Endothelial cell of umbilical vein (primary cell): ENCODE data around the gene CLEC11A. TPM values are rescaled to one million over a fixed set of nuclear protein-coding genes. Genes with fewer than 3 reads are reported as not detected.

ENCODE experiments used
- BruUV-seq: library from RNA; stranded (reverse); fragments of 400-500 nt; replicated peaks from 2 replicates; lab custom pipeline; 2021; lab: Mats Ljungman, UMichigan
- CTCF ChIA-PET: fragments of 300-600, 350-600 bp; sonication (Branson Sonifier 250); formaldehyde crosslinking; loops from one replicate; lab custom pipeline; 2021; ENCODE audit warnings: antibody characterized with exemption, inconsistent platforms; lab: Charles Lee
- POLR2A ChIA-PET: fragments of 300-600, 350-600 bp; sonication (Branson Sonifier 250); formaldehyde crosslinking; loops from one replicate; lab custom pipeline; 2021; ENCODE audit warnings: antibody characterized with exemption, inconsistent platforms; lab: Charles Lee
- DNase-seq: peaks from one replicate; pipeline ENCODE4 v3.0.0-alpha.2; 2011; ENCODE audit warnings: low read depth, low spot score
- FAIRE-seq: peaks from 2 replicates; lab custom pipeline; 2011; peaks lifted over from hg19 to GRCh38; lab: Jason Lieb, UNC
- H2AFZ ChIP-seq: 2 replicates; pipeline ENCODE4 v1.6.0; 2012; ENCODE audit warnings: low read depth, low read length, control low read depth, inconsistent platforms
- H3K27ac ChIP-seq: 2 replicates; pipeline ENCODE4 v1.5.1; 2011; ENCODE audit warnings: low read depth, mild to moderate bottlenecking, control low read depth, low read length, moderate library complexity; ENCODE audit not compliant: insufficient read depth
- H3K27me3 ChIP-seq, 2 experiments: 2 replicates each; pipeline versions ENCODE4 v1.6.0 to v1.6.1; 2011; ENCODE audit warnings: low read length in 2 of 2, mixed read lengths in 1 of 2; ENCODE audit not compliant: control insufficient read depth in 2 of 2, insufficient read depth in 2 of 2
- H3K36me3 ChIP-seq, 2 experiments: 2 replicates in 1 of 2; 3 replicates in 1 of 2; pipeline ENCODE4 v1.5.1; 2011; ENCODE audit warnings: low read length in 2 of 2, mild to moderate bottlenecking in 1 of 2, moderate library complexity in 1 of 2; ENCODE audit not compliant: control insufficient read depth in 2 of 2, insufficient read depth in 2 of 2; ENCODE audit errors: extremely low read depth in 1 of 2
- H3K4me1 ChIP-seq: 3 replicates; pipeline ENCODE4 v1.5.1; 2011; ENCODE audit warnings: mild to moderate bottlenecking, low read length; ENCODE audit not compliant: control insufficient read depth, insufficient read depth; ENCODE audit errors: extremely low read depth
- H3K4me2 ChIP-seq: 2 replicates; pipeline ENCODE4 v1.6.1; 2011; ENCODE audit warnings: low read length, control low read depth, mixed read lengths; ENCODE audit not compliant: insufficient read depth
- H3K4me3 ChIP-seq, 3 experiments: fragments of 200-600 bp in 1 of 3; sonication (generic), shearing (Covaris generic) in 1 of 3; replicated peaks in 1 of 3; 2 replicates each; pipeline ENCODE4 v1.5.1; 2011 to 2016; ENCODE audit warnings: control low read depth in 3 of 3, low read length in 3 of 3, mild to moderate bottlenecking in 2 of 3, inconsistent platforms in 1 of 3, low read depth in 1 of 3, moderate library complexity in 1 of 3; ENCODE audit not compliant: insufficient read depth in 1 of 3
- H3K79me2 ChIP-seq: 2 replicates; pipeline ENCODE4 v1.6.0; 2012; ENCODE audit warnings: low read length, inconsistent platforms; ENCODE audit not compliant: control insufficient read depth, insufficient read depth
- H3K9ac ChIP-seq: replicated peaks from 2 replicates; pipeline ENCODE3; 2011; ENCODE audit warnings: low read length, control low read depth; ENCODE audit not compliant: insufficient read depth; ENCODE audit errors: extremely low read depth
- H3K9me1 ChIP-seq: replicated peaks from 3 replicates; pipeline ENCODE4 v1.6.0; 2011; ENCODE audit warnings: mild to moderate bottlenecking, low read length; ENCODE audit not compliant: control insufficient read depth, insufficient read depth; ENCODE audit errors: extremely low read depth
- H3K9me3 ChIP-seq: replicated peaks from 2 replicates; pipeline ENCODE4 v1.5.1; 2012; ENCODE audit warnings: low read length, inconsistent platforms; ENCODE audit not compliant: control insufficient read depth, insufficient read depth
- H4K20me1 ChIP-seq: replicated peaks from 2 replicates; pipeline ENCODE3; 2011; ENCODE audit warnings: mild to moderate bottlenecking, low read length; ENCODE audit not compliant: control insufficient read depth, insufficient read depth; ENCODE audit errors: extremely low read depth
- EZH2 ChIP-seq: IDR thresholded peaks from 2 replicates; pipeline ENCODE4 v1.6.1; 2012; ENCODE audit warnings: borderline replicate concordance, low read depth, mild to moderate bottlenecking, moderate library complexity, low read length, inconsistent platforms; ENCODE audit not compliant: severe bottlenecking
- FOS ChIP-seq: IDR thresholded peaks from 2 replicates; pipeline ENCODE4 v1.6.1; 2011; ENCODE audit warnings: mild to moderate bottlenecking, low read length, moderate library complexity, borderline replicate concordance; ENCODE audit not compliant: insufficient read depth
- GATA2 ChIP-seq: IDR thresholded peaks from 2 replicates; pipeline ENCODE4 v1.7.0; 2011; ENCODE audit warnings: low read depth, mild to moderate bottlenecking, moderate library complexity, mixed read lengths, low read length; ENCODE audit not compliant: insufficient read length, insufficient read depth
- MYC ChIP-seq: IDR thresholded peaks from one replicate; pipeline ENCODE4 v1.6.1; 2011; ENCODE audit warnings: mild to moderate bottlenecking, low read depth, low read length
- POLR2A ChIP-seq: IDR thresholded peaks from 2 replicates; pipeline ENCODE4 v1.6.1; 2012; ENCODE audit warnings: low read depth, mild to moderate bottlenecking, control low read depth, low read length
- POLR2AphosphoS5 ChIP-seq: IDR thresholded peaks from 2 replicates; pipeline ENCODE4 v1.6.1; 2012; ENCODE audit warnings: low read depth, mild to moderate bottlenecking, control low read depth, low read length, moderate library complexity; ENCODE audit not compliant: insufficient read depth
- dilution Hi-C: fragments of 300-500 bp; cut with MboI; formaldehyde crosslinking; loops from one replicate; pipeline ENCODE4 v1.15.0; 2019; ENCODE audit warnings: low sequenced_read_pairs; ENCODE audit not compliant: extremely low pct_ligation_motif_present
- intact Hi-C: fragments of 100-400 bp; cut with micrococcal nuclease; formaldehyde crosslinking; loops from one replicate; pipeline ENCODE4 v1.10.0; 2022
- polyA plus RNA-seq, 4 experiments: library from polyadenylated mRNA; depleted of rRNA in 3 of 4; stranded (reverse) in 3 of 4; unstranded in 1 of 4; fragments of >200 nt; gene quantifications; 2 replicates each; pipeline versions ENCODE4 v1.2.1 to v1.2.3, GENCODE V29; 2011 to 2012; ENCODE audit warnings: missing spikeins in 1 of 4
- total RNA-seq: library from RNA; stranded (reverse); gene quantifications from 2 replicates; pipeline ENCODE4 v1.2.3, GENCODE V29; 2021
- TF ChIP-seq, protein P1 (sequence below): IDR thresholded peaks from 2 replicates; pipeline ENCODE4 v1.6.1; 2011; ENCODE audit not compliant: insufficient read depth, insufficient read length
- TF ChIP-seq, protein P2 (sequence below), 2 donors: IDR thresholded peaks; 1 replicate in 1 of 2; 2 replicates in 1 of 2; pipeline ENCODE4 v1.5.1; 2011; ENCODE audit warnings: low read length in 2 of 2, mild to moderate bottlenecking in 2 of 2, moderate library complexity in 2 of 2, control low read depth in 1 of 2, inconsistent platforms in 1 of 2, low read depth in 1 of 2; ENCODE audit not compliant: insufficient read depth in 1 of 2; ENCODE audit errors: extremely low read depth in 1 of 2

CLEC11A gene
- total and polyA plus RNA-seq, 2 donors (not counting 3 experiments of a cell fraction or from before 2014, with no cell fraction given), result 10.4 to 30.1 TPM

DNA sequence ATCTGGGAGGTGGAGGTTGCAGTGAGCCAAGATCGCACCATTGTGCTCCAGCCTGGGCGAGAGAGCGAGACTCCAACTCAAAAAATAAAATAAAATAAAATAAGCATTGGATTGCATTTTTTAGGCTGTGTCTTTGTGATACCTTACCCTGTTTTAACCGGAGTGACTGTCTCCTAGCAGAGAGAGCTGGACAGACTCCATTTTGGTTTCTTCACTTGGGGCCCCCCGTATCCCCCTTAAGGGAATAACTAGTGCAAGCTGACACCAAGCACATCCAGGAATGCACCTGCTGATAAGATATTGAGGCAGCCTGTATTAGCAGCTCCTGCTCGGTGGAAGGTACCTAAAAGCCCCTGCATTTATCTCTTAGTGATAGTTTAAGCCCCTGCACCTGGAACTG is 26.3 kb downstream of the CLEC11A start:
- TF ChIP-seq, protein P1, sequence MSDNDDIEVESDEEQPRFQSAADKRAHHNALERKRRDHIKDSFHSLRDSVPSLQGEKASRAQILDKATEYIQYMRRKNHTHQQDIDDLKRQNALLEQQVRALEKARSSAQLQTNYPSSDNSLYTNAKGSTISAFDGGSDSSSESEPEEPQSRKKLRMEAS, result no peak
- TF ChIP-seq MYC, result no peak
- no peak for TF ChIP-seq POLR2AphosphoS5
- no peak for TF ChIP-seq POLR2A
- no peak for TF ChIP-seq GATA2
- TF ChIP-seq EZH2, result no peak
- TF ChIP-seq FOS, result no peak
- TF ChIP-seq, protein P2, sequence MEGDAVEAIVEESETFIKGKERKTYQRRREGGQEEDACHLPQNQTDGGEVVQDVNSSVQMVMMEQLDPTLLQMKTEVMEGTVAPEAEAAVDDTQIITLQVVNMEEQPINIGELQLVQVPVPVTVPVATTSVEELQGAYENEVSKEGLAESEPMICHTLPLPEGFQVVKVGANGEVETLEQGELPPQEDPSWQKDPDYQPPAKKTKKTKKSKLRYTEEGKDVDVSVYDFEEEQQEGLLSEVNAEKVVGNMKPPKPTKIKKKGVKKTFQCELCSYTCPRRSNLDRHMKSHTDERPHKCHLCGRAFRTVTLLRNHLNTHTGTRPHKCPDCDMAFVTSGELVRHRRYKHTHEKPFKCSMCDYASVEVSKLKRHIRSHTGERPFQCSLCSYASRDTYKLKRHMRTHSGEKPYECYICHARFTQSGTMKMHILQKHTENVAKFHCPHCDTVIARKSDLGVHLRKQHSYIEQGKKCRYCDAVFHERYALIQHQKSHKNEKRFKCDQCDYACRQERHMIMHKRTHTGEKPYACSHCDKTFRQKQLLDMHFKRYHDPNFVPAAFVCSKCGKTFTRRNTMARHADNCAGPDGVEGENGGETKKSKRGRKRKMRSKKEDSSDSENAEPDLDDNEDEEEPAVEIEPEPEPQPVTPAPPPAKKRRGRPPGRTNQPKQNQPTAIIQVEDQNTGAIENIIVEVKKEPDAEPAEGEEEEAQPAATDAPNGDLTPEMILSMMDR (IDR thresholded peaks at IDR 0.05; ENCODE audit: extremely low read depth in 1 of 2, insufficient read depth in 1 of 2, low read depth in 1 of 2, low read length in 2 of 2), result no peak
- H3K4me3 ChIP-seq, result no peak overlapping the region
- H3K4me2 ChIP-seq, result no peak overlapping the region
- CTCF ChIA-PET, result no interaction called here
- DNase-seq, result no peak
- intact Hi-C loops (no loop called here), dilution Hi-C loops (no loop called here)
- H2AFZ ChIP-seq, result no peak overlapping the region
- H3K36me3 ChIP-seq, result no peaks in the 10 kb centered on the region
- H3K27me3 ChIP-seq, result no peaks in the 10 kb centered on the region
- POLR2A ChIA-PET, result no interaction called here
- no peak overlapping the region for H3K9ac ChIP-seq
- no peaks in the 10 kb centered on the region for H3K4me1 ChIP-seq
- FAIRE-seq, result no peak
- no TSS peak for BruUV-seq
- no peaks in the 10 kb centered on the region for H3K9me3 ChIP-seq
- H4K20me1 ChIP-seq, result no peaks in the 10 kb centered on the region
- H3K9me1 ChIP-seq, result no peaks in the 10 kb centered on the region
- H3K79me2 ChIP-seq, result no peaks in the 10 kb centered on the region
- no peak overlapping the region for H3K27ac ChIP-seq
